Activated CD4-positive, alpha-beta T cell treated with anti-CD3 and anti-CD28 coated beads for 36 hours (primary cell): ENCODE data around the gene TARS3. TPM values are rescaled to one million over a fixed set of nuclear protein-coding genes. Genes with fewer than 3 reads are reported as not detected.

ENCODE experiments used
- ATAC-seq: fragments of 200-7000 bp; cut with Tn5 transposase; one replicate; pipeline ENCODE4 v1.10.0; 2021; ENCODE audit warnings: mild to moderate bottlenecking, moderate library complexity
- CTCF ChIA-PET: fragments of 350-600 bp; sonication (Branson Sonifier 250); formaldehyde crosslinking; loops from one replicate; lab custom pipeline; 2021; ENCODE audit warnings: antibody characterized with exemption; lab: Charles Lee
- POLR2A ChIA-PET: fragments of 350-600 bp; sonication (Branson Sonifier 250); formaldehyde crosslinking; loops from one replicate; lab custom pipeline; 2021; ENCODE audit warnings: antibody characterized with exemption, inconsistent platforms; lab: Charles Lee
- DNase-seq: peaks from one replicate; pipeline ENCODE4 v3.0.0-alpha.2; 2020
- H3K27ac Mint-ChIP-seq: one replicate; pipeline ENCODE4 v1.8.0; 2021; ENCODE audit warnings: mixed read lengths
- H3K27me3 Mint-ChIP-seq: one replicate; pipeline ENCODE4 v1.8.0; 2021; ENCODE audit warnings: mixed read lengths
- H3K36me3 Mint-ChIP-seq: one replicate; pipeline ENCODE4 v1.8.0; 2021; ENCODE audit warnings: low read depth, mixed read lengths
- H3K4me1 Mint-ChIP-seq: one replicate; pipeline ENCODE4 v1.8.0; 2021; ENCODE audit warnings: mixed read lengths
- H3K4me3 Mint-ChIP-seq: one replicate; pipeline ENCODE4 v1.8.0; 2021; ENCODE audit warnings: mild to moderate bottlenecking, moderate library complexity, mixed read lengths
- H3K9me3 Mint-ChIP-seq: one replicate; pipeline ENCODE4 v1.8.0; 2021; ENCODE audit warnings: low read depth, mixed read lengths
- intact Hi-C, 2 experiments: fragments of 100-400 bp; cut with DNase I in 1 of 2; cut with micrococcal nuclease in 1 of 2; formaldehyde crosslinking; loops; one replicate each; pipeline versions ENCODE4 v1.14.2 to v1.15.1; 2022 to 2024; cut with DNase I, micrococcal nuclease
- total RNA-seq, 2 experiments: library from RNA; stranded (reverse); gene quantifications; one replicate each; pipeline ENCODE4 v1.2.3, GENCODE V29; 2021

Gene TARS3
- total RNA-seq, 2 experiments from 2014 or later = 9.3 to 10.3 TPM

DNA sequence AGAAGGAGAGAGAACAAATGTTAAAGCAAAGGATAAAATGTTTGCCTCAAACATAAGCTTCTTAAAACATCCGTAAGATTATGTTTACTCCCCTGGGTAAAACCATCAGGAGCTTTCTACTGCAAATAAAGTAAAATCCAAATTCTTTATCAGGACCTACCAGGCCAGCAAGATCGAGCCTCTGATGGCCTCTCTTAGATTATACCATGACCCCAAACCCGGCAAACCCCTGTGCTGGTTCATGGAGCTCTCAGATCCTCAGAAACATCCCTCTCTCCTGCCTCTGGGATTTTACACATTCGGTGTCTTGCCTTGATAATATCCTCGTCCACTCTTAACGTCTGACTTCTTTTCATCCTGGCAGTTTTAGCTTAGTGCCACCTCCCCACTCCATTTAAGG, 7.5 kb upstream of the TARS3 start:
- Mint-ChIP-seq H3K9me3 (no peaks in the 10 kb centered on the region), H3K4me3 (no peak overlapping the region), H3K27me3 (no peaks in the 10 kb centered on the region), H3K27ac (no peak overlapping the region), H3K36me3 (no peaks in the 10 kb centered on the region), H3K4me1 (no peaks in the 10 kb centered on the region)
- CTCF ChIA-PET = interaction anchor here (1.0 kb wide), 1 partner anchor 11 kb away, joined by 3 read pairs; no protein-coding TSS in a partner anchor
- POLR2A ChIA-PET = no interaction called here
- ATAC-seq = no peak
- DNase-seq = no peak
- intact Hi-C loops = no loop called here

DNA sequence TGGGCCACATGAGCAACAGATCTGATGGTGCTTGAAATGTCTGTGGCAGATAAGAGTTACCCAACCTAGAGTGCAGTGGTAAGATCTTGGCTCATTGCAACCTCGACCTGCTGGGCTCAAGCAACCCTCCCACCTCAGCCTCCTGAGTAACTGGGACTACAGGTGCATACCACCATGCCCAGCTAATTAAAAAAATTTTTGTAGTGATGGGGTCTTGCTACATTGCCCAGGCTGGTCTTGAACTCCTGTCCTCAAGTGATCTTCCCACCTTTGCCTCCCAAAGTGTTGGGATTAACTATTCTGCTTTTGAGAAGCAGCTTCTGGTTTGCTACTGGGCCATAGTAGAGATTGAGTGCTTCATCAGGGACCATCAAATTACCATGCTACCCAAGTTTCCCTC, 2.9 kb upstream of the TARS3 start:
- intact Hi-C loops = loop anchor here (10.0 kb wide), 2 partner anchors 432 to 522 kb away; partner anchors contain the start of gene SNRPA1 (in 1 of the 2)
- ATAC-seq = no peak
- Mint-ChIP-seq H3K27me3 (no peaks in the 10 kb centered on the region), H3K9me3 (no peaks in the 10 kb centered on the region), H3K4me3 (no peak overlapping the region), H3K4me1 (peaks cover 12% of the 10 kb centered on the region), H3K36me3 (peaks cover 2% of the 10 kb centered on the region), H3K27ac (no peak overlapping the region)
- DNase-seq = no peak
- POLR2A ChIA-PET = no interaction called here
- CTCF ChIA-PET = no interaction called here

DNA sequence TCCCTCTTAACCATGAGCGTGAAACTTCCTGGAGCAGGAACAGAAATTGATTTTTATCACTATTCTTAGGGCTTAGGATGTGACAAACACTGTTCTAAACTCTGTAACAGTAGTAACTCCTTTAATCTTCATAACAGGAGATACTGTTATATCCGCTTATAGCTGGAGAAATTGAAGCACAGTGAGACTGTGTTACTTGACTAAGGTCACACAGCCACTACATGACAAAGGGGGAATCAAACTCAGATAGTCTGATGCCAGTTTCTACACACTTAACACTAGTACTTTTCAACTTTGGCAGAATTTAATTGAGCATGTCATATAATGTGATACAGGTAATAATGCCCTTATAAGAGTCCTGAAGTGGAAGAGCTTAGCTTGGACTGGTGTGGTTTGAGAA, 800 bp upstream of the TARS3 start:
- intact Hi-C loops = loop anchor here (2.0 to 10.0 kb wide), 4 partner anchors 16 to 520 kb away; partner anchors contain the start of gene SNRPA1 (in 1 of the 2)
- H3K4me1 Mint-ChIP-seq = peaks cover 17% of the 10 kb centered on the region
- CTCF ChIA-PET = no interaction called here

DNA sequence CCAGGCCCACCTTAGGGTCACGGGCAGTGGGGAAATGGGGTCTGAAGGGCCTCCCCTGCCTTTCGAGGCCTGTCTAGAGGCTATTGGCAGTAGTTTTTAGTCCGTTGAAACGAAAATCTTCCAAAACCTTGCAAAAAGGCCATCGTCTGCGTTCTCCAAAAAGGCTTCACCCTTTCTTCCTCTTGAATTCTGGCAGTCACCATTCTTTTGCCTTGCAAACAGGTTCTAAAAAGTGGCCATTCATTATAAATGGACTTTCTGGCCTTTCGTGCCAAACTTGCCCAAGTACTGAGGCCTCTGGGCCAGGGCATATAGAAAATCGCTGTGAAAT, 367 bp upstream of the TARS3 start:
- intact Hi-C loops = loop anchor here (1.0 to 10.0 kb wide), 9 partner anchors 16 to 1122 kb away; partner anchors contain the start of genes SNRPA1 (in 2 of the 2), ASB7 (in 1 of the 2), LINS1 (in 1 of the 2) and SELENOS (in 1 of the 2)

More for the DNA sequence above, 800 bp upstream of the TARS3 start:
- peak overlapping the region; percentile 31 for H3K27ac Mint-ChIP-seq
- no peaks in the 10 kb centered on the region for H3K27me3 Mint-ChIP-seq
- peak overlapping the region; percentile 19 for H3K4me3 Mint-ChIP-seq
- POLR2A ChIA-PET = interaction anchor here (0.6 to 1.1 kb wide), 2 partner anchors 21 to 430 kb away, joined by 3 to 4 read pairs; partner anchors contain the start of gene SNRPA1
- H3K36me3 Mint-ChIP-seq = peaks cover 17% of the 10 kb centered on the region
- peaks cover 2% of the 10 kb centered on the region for H3K9me3 Mint-ChIP-seq
- ATAC-seq (no peak), DNase-seq (no peak)

DNA sequence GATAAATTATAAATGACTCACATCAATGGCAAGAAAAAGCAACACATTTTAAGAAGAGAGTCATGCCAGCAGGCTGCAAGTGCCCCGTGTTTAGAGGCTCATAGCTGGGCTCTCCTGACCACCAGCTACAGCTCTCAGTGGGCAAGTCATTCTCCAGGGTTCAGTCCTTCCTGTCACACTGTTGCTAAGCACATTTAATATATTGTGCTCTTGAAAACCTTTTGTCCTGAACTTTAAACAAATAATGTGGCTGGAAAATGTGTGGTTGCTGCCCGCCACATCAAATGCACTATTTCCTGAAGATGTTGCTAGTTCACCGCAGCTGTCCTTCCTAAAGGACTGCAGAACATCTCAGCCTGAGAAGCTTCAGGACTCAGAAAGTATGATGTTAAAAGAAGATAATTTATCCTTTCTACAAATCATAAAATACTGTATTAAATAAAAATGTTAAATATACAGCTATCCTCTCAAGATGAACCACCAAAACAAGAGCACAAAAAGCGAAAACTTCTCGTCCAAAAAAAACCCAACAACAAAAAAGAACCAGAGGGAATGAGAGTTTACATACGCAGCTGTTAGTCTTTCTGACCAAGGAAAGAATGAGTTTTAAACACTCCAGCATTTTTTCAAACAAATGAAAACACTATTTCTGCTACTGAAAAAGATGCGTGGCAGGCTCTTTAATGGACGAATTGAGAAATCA, 951 bp downstream of the TARS3 start:
- H3K36me3 Mint-ChIP-seq = peaks cover 27% of the 10 kb centered on the region
- POLR2A ChIA-PET = interaction anchor here (0.6 to 1.8 kb wide), 2 partner anchors 23 to 74 kb away, joined by 3 to 8 read pairs; no protein-coding TSS in a partner anchor
- H3K9me3 Mint-ChIP-seq = peaks cover 2% of the 10 kb centered on the region
- peaks cover 17% of the 10 kb centered on the region for H3K4me1 Mint-ChIP-seq
- ATAC-seq = peak; percentile 47
- peak overlapping the region; percentile 78 for H3K4me3 Mint-ChIP-seq
- peak; percentile 63 for DNase-seq
- no peaks in the 10 kb centered on the region for H3K27me3 Mint-ChIP-seq
- H3K27ac Mint-ChIP-seq = peak overlapping the region; percentile 86
- CTCF ChIA-PET = interaction anchor here (1.0 kb wide), 1 partner anchor 11 kb away, joined by 3 read pairs; no protein-coding TSS in a partner anchor
- intact Hi-C loops = loop anchor here (2.0 to 10.0 kb wide), 3 partner anchors 71 to 519 kb away; partner anchors contain the start of genes SNRPA1 (in 1 of the 2) and TM2D3 (in 1 of the 2)

More for the DNA sequence above, 367 bp upstream of the TARS3 start:
- Mint-ChIP-seq H3K27ac (peak overlapping the region; percentile 31), H3K4me1 (peaks cover 17% of the 10 kb centered on the region), H3K36me3 (peaks cover 21% of the 10 kb centered on the region), H3K9me3 (peaks cover 2% of the 10 kb centered on the region), H3K4me3 (peak overlapping the region; percentile 19), H3K27me3 (no peaks in the 10 kb centered on the region)
- ChIA-PET CTCF (no interaction called here), POLR2A (no interaction called here)
- no peak for ATAC-seq
- no peak for DNase-seq

DNA sequence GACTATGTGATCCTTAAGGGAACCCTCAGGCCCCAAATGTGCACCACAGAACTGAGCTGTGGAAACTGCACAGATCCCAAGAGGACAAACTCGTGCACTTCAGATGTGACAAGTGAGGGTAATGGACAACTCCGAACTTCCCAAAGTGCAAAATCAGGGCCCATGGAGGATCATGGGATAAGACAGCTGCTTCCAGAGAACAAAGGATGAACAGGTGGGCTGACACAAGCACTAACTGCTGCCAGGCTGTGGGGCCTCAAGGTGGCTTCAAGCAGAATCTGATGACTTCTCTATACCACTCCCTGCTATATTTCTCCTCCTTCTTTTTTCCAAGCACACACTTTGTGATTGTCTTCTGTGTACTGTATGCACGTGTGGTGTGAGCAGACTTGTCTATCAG, 5.4 kb downstream of the TARS3 start:
- Mint-ChIP-seq H3K9me3 (peaks cover 2% of the 10 kb centered on the region), H3K27ac (no peak overlapping the region), H3K4me3 (no peak overlapping the region), H3K36me3 (peaks cover 38% of the 10 kb centered on the region), H3K27me3 (no peaks in the 10 kb centered on the region), H3K4me1 (peaks cover 13% of the 10 kb centered on the region)
- ATAC-seq (no peak), DNase-seq (no peak)
- POLR2A ChIA-PET = no interaction called here
- CTCF ChIA-PET = no interaction called here
- intact Hi-C loops = no loop called here

DNA sequence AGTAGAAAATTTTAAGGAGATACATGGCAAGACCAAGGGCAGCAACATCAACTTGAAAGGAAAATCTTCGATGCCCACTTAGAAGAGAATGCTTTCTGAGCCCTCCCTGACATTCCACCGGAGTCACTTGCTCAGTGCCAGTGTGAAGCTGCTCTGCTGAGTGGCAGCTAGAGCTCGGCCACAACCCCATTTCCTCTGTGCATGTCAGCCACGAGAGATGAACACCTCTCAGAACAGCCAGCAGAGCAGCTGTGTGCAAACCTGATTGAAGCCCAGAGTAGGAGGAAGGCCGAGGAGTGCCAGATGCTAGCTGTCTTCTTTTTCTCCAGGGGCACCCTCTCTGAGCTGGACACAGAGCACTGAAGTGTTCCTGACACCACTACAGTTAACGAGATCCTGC, 12.2 kb downstream of the TARS3 start:
- ATAC-seq = no peak

DNA sequence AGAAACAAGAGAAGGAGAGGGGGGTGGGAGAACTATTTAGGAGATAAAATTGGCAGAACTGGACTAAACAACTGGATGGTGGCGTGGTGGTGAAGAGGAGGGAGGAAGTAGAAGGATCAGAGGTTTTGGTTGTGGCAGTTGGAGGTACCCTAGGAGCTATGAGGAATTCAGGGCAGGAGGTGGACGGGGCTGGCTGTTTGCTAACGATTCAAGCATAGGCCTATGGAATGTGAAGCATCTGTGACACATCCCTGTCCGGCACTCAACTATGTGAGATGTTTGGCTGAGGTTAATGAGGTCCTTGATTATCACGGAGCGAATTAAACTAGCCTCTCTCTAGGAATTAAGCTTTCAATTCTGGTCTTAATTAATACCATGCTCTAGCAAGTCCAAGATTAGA, 13.5 kb downstream of the TARS3 start:
- peaks cover 1% of the 10 kb centered on the region for H3K4me1 Mint-ChIP-seq
- CTCF ChIA-PET = no interaction called here
- H3K27me3 Mint-ChIP-seq = no peaks in the 10 kb centered on the region
- POLR2A ChIA-PET = no interaction called here
- no peak for ATAC-seq
- H3K4me3 Mint-ChIP-seq = no peak overlapping the region
- H3K9me3 Mint-ChIP-seq = no peaks in the 10 kb centered on the region
- intact Hi-C loops = no loop called here
- no peak for DNase-seq
- H3K36me3 Mint-ChIP-seq = peaks cover 42% of the 10 kb centered on the region
- no peak overlapping the region for H3K27ac Mint-ChIP-seq

More for the DNA sequence above, 12.2 kb downstream of the TARS3 start:
- no peaks in the 10 kb centered on the region for H3K9me3 Mint-ChIP-seq
- intact Hi-C loops = no loop called here
- no peaks in the 10 kb centered on the region for H3K27me3 Mint-ChIP-seq
- ChIA-PET POLR2A (no interaction called here), CTCF (interaction anchor here (1.0 kb wide), 1 partner anchor 18 kb away, joined by 3 read pairs; no protein-coding TSS in a partner anchor)
- no peak for DNase-seq
- H3K4me1 Mint-ChIP-seq = peaks cover under 1% of the 10 kb centered on the region
- H3K27ac Mint-ChIP-seq = no peak overlapping the region
- H3K36me3 Mint-ChIP-seq = peaks cover 44% of the 10 kb centered on the region
- no peak overlapping the region for H3K4me3 Mint-ChIP-seq

DNA sequence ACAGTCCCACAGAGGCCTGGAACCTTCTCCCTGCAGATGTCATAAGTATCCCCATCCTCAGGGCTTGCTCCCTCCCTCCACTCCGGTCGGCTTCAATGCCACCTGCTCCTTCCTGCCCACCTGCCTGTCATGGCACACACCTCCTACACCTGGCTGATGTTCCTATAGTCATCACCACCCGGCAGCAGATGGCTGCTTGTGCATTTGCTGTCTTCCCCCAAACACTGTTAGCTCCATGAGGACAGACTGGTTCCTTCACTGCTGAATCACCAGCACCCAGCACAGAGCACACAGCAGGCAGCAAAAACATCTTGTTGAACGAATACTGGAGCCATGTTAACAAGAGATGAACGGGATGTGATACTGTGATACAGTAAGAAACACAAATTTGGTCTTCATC, 14.8 kb downstream of the TARS3 start:
- POLR2A ChIA-PET = no interaction called here
- CTCF ChIA-PET = interaction anchor here (0.6 kb wide), 1 partner anchor 33 kb away, joined by 3 read pairs; no protein-coding TSS in a partner anchor
- Mint-ChIP-seq H3K36me3 (peaks cover 44% of the 10 kb centered on the region), H3K27ac (no peak overlapping the region), H3K27me3 (no peaks in the 10 kb centered on the region), H3K9me3 (no peaks in the 10 kb centered on the region), H3K4me3 (no peak overlapping the region), H3K4me1 (peaks cover 1% of the 10 kb centered on the region)
- intact Hi-C loops = loop anchor here in 1 of 2 experiments (5.0 kb wide), 1 partner anchor 42 kb away; no protein-coding TSS in a partner anchor
- ATAC-seq = no peak
- no peak for DNase-seq

DNA sequence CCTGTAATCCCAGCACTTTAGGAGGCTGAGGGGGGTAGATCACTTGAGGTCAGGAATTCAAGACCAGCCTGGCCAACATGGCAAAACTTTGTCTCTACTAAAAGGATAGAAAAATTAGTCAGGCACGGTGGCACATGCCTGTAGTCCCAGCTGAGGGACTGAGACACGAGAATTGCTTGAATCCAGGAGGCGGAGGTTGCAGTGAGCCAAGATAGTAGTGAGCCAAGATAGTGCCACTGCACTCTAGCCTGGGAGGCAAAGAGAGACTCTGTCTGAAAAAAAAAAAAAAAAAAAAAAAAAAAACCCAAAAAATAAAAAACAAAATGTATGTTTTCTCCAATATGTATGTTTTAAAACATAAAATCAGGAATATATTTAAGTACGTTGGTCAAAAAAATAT, 16.3 kb downstream of the TARS3 start:
- no peak for DNase-seq
- H3K4me1 Mint-ChIP-seq = peaks cover 1% of the 10 kb centered on the region
- no peak overlapping the region for H3K4me3 Mint-ChIP-seq
- ChIA-PET CTCF (interaction anchor here (0.9 kb wide), 1 partner anchor 21 kb away, joined by 4 read pairs; no protein-coding TSS in a partner anchor), POLR2A (no interaction called here)
- ATAC-seq = no peak
- H3K9me3 Mint-ChIP-seq = no peaks in the 10 kb centered on the region
- H3K27me3 Mint-ChIP-seq = no peaks in the 10 kb centered on the region
- no peak overlapping the region for H3K27ac Mint-ChIP-seq
- H3K36me3 Mint-ChIP-seq = peaks cover 37% of the 10 kb centered on the region
- intact Hi-C loops = loop anchor here in 1 of 2 experiments (5.0 kb wide), 1 partner anchor 41 kb away; no protein-coding TSS in a partner anchor

DNA sequence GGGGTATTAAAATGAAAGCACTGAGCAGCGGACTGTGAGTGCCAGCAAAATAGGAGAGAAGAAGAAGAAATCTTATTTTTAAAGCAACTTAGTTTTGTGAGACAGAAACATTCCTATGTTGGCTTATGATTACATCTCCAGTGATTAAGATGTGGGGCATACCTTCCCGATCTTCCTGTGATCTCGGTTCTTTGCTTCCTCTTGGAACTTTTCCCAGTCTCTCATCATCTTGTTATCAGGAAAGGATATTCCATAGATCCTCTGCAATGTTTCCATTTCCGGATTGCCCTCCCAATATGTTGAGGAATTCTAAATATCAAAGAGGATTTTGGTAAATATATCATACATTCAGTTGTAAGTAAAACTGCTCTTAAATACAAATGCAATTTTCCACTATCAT, 22.2 kb downstream of the TARS3 start:
- POLR2A ChIA-PET = no interaction called here
- Mint-ChIP-seq H3K4me3 (no peak overlapping the region), H3K27me3 (no peaks in the 10 kb centered on the region), H3K4me1 (peaks cover 18% of the 10 kb centered on the region), H3K27ac (no peak overlapping the region), H3K36me3 (peaks cover 44% of the 10 kb centered on the region), H3K9me3 (no peaks in the 10 kb centered on the region)
- CTCF ChIA-PET = no interaction called here
- intact Hi-C loops = no loop called here
- DNase-seq = no peak
- no peak for ATAC-seq
